ENCODE data around the gene SNED1. TPM values are rescaled to one million over a fixed set of nuclear protein-coding genes. Genes with fewer than 3 reads are reported as not detected.
"Not testable (repeated sequence)": the region's sequence is repeated elsewhere in the genome, so short reads cannot be mapped to it uniquely, and the experiment has no call there.

SNED1 gene
- total and polyA plus RNA-seq, 2 donors = 11.5 to 17.1 TPM

DNA sequence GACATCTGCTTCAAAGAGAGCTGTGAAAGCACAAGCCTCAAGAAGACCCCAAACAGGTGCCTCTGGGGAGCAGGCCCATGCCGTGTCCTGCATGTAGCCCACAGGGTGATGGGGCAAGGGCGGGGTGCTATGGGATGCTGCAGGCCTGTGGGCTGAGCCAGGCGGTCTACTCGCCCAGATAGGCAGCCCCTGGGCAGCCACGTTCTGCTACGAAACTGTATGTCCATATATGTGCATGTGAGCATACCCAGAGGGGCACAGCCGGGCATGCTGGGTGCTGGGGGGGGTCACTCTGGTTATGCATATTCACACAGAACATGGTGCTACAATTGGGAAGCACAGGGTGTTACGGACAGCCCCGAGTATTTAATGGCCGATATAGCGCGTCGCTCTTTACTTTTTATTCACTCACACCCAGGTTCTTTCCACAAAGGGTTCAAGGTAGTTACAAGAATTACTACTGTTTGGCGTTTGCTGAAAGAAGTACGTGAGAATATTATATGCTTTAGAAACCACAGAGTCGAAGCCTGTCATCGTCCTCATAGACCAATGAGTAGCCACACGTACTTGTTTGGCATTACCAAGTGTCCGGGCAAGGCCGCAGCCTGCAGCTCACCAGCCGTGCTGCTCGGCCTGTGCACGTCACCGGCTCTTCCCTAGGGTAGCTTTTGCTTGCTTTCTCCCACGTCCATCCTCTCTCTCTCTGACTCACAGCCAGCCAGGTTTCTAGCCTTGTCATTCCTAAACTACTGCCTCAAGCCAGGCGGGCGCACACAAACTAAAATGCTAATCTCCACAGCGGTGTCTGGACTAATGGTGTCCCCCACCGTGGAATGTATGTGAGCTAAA is 89.2 kb downstream of the SNED1 start:
- H3K27ac ChIP-seq (ENCODE audit: low read depth) = no peak overlapping the region
- no peak overlapping the region for H3K4me3 ChIP-seq (ENCODE audit: low read depth, low read length)
- WGBS = 94% methylated on average over 29 of the region's 29 CpGs
- no peaks in the 10 kb centered on the region for H3K4me1 ChIP-seq (ENCODE audit: insufficient read depth)
- H3K36me3 ChIP-seq (ENCODE audit: insufficient read depth) = no peaks in the 10 kb centered on the region
- DNase-seq (ENCODE audit: extremely low spot score) = no peak

- H3K27ac ChIP-seq (ENCODE audit: low read depth) = no peak overlapping the region
- H3K36me3 ChIP-seq (ENCODE audit: insufficient read depth) = no peaks in the 10 kb centered on the region
- H3K4me3 ChIP-seq (ENCODE audit: low read depth, low read length) = no peak overlapping the region
- H3K4me1 ChIP-seq (ENCODE audit: insufficient read depth) = no peaks in the 10 kb centered on the region
- WGBS = 89% methylated on average over 8 of the region's 8 CpGs
- no peak for DNase-seq (ENCODE audit: extremely low spot score)
Measured at GRCh38 chr2:241088376-241088775, 90.0 kb downstream of the SNED1 start.

- Histone ChIP-seq H3K4me1 (ENCODE audit: insufficient read depth) (no peaks in the 10 kb centered on the region), H3K36me3 (ENCODE audit: insufficient read depth) (no peaks in the 10 kb centered on the region), H3K4me3 (ENCODE audit: low read depth, low read length) (no peak overlapping the region), H3K27ac (ENCODE audit: low read depth) (no peak overlapping the region)
- 81% methylated on average over 20 of the region's 20 CpGs for WGBS
- no peak for DNase-seq (ENCODE audit: extremely low spot score)
Measured at GRCh38 chr2:241088791-241089732, 90.6 kb downstream of the SNED1 start.

GRCh38 chr2:241091201-241091600 is 92.8 kb downstream of the SNED1 start:
- no peaks in the 10 kb centered on the region for H3K36me3 ChIP-seq (ENCODE audit: insufficient read depth)
- WGBS = 80% methylated on average over 10 of the region's 10 CpGs
- no peak for DNase-seq (ENCODE audit: extremely low spot score)

GRCh38 chr2:241091734-241092445 is 93.5 kb downstream of the SNED1 start:
- H3K4me3 ChIP-seq (ENCODE audit: low read depth, low read length) = no peak overlapping the region
- WGBS = 87% methylated on average over 22 of the region's 22 CpGs
- H3K36me3 ChIP-seq (ENCODE audit: insufficient read depth) = peaks cover under 1% of the 10 kb centered on the region

More at GRCh38 chr2:241091201-241091600, 92.8 kb downstream of the SNED1 start:
- Histone ChIP-seq H3K4me1 (ENCODE audit: insufficient read depth) (no peaks in the 10 kb centered on the region), H3K27ac (ENCODE audit: low read depth) (no peak overlapping the region), H3K4me3 (ENCODE audit: low read depth, low read length) (no peak overlapping the region)

DNA sequence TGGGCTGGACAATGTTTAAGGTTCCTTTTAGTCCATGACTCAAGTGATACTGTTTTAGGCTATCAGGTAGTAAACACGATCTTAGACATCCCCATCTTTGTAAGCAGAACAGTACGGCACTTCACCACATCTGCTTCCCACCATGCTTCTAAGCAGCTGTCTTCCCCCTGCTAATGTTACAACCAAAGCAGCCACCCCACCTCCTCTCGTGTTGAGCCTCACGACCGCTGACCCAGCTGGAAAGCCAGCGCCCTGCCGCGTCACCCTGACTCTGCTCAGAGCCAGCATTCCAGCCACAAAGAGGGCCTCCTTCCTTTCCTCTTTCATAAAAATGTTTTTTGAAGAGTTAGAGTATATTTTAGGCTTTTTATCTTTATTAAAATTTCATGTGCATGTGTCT is 94.3 kb downstream of the SNED1 start:
- WGBS = 79% methylated on average over 8 of the region's 8 CpGs
- H3K27ac ChIP-seq (ENCODE audit: low read depth) = no peak overlapping the region
- H3K4me1 ChIP-seq (ENCODE audit: insufficient read depth) = no peaks in the 10 kb centered on the region
- peaks cover 4% of the 10 kb centered on the region for H3K36me3 ChIP-seq (ENCODE audit: insufficient read depth)
- DNase-seq (ENCODE audit: extremely low spot score) = no peak
- no peak overlapping the region for H3K4me3 ChIP-seq (ENCODE audit: low read depth, low read length)

More at GRCh38 chr2:241091734-241092445, 93.5 kb downstream of the SNED1 start:
- no peak for DNase-seq (ENCODE audit: extremely low spot score)
- Histone ChIP-seq H3K27ac (ENCODE audit: low read depth) (no peak overlapping the region), H3K4me1 (ENCODE audit: insufficient read depth) (no peaks in the 10 kb centered on the region)

DNA sequence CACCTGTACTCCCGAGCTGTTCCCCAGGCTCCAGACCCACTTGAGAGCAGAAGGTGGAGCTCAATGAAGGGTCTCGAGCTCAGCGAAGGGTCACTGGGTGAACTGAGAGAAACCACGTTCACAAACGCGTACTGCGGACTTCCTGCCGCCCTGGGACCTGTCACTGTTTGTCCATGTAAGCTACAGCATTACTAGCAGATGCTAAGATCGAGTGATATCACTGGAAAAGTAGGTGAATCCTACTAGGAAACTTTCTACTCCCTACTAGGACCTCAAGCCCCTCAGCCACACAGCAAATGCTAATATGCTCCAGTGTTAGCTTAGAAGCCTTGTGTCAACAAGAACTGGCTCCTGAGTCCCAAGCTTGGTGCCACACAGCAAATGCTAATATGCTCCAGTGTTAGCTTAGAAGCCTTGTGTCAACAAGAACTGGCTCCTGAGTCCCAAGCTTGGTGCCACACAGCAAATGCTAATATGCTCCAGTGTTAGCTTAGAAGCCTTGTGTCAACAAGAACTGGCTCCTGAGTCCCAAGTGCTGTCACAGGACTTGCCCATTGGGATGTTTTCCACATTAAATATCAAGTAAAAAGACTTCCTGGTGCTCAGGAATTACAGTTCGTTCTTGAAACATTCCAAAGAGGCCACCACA is 94.8 kb downstream of the SNED1 start:
- H3K4me3 ChIP-seq (ENCODE audit: low read depth, low read length); H3K27ac ChIP-seq (ENCODE audit: low read depth); H3K36me3 ChIP-seq (ENCODE audit: insufficient read depth); DNase-seq (ENCODE audit: extremely low spot score); H3K4me1 ChIP-seq (ENCODE audit: insufficient read depth): not testable (repeated sequence)
- 82% methylated on average over 10 of the region's 10 CpGs for WGBS

- H3K27ac ChIP-seq (ENCODE audit: low read depth) = no peak overlapping the region
- no peak overlapping the region for H3K4me3 ChIP-seq (ENCODE audit: low read depth, low read length)
- WGBS = 89% methylated on average over 7 of the region's 7 CpGs
- DNase-seq (ENCODE audit: extremely low spot score) = no peak
- H3K4me1 ChIP-seq (ENCODE audit: insufficient read depth) = no peaks in the 10 kb centered on the region
- peaks cover 4% of the 10 kb centered on the region for H3K36me3 ChIP-seq (ENCODE audit: insufficient read depth)
Measured at GRCh38 chr2:241094172-241094571, 95.8 kb downstream of the SNED1 start.

GRCh38 chr2:241094924-241095420 is 96.6 kb downstream of the SNED1 start:
- no peak overlapping the region for H3K4me3 ChIP-seq (ENCODE audit: low read depth, low read length)
- no peak overlapping the region for H3K27ac ChIP-seq (ENCODE audit: low read depth)
- H3K36me3 ChIP-seq (ENCODE audit: insufficient read depth) = peaks cover 4% of the 10 kb centered on the region
- no peaks in the 10 kb centered on the region for H3K4me1 ChIP-seq (ENCODE audit: insufficient read depth)
- 72% methylated on average over 6 of the region's 6 CpGs for WGBS
- DNase-seq (ENCODE audit: extremely low spot score) = no peak

- Histone ChIP-seq H3K4me3 (ENCODE audit: low read depth, low read length) (no peak overlapping the region), H3K4me1 (ENCODE audit: insufficient read depth) (no peaks in the 10 kb centered on the region), H3K36me3 (ENCODE audit: insufficient read depth) (peaks cover 4% of the 10 kb centered on the region), H3K27ac (ENCODE audit: low read depth) (no peak overlapping the region)
- 84% methylated on average over 14 of the region's 14 CpGs for WGBS
- DNase-seq (ENCODE audit: extremely low spot score) = no peak
Measured at GRCh38 chr2:241095594-241096290, 97.3 kb downstream of the SNED1 start.

DNA sequence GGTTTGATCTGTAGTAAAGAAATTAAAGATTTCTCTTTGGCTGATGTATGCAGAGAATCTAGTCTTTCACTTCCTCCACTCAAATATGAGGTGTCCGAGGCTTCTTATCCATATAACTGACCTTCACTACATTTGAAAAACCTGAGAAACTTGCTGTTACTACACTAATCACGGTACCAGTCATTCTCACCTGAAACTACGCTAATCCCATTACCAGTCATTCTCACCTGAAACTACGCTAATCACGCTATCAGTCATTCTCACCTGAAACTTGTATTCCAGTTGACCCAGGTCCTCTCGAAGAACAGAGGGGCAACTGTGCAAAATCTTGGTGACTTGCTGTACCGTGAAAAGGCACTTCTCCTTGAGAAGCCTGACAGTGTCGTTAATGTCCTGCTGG is 98.6 kb downstream of the SNED1 start:
- no peak for DNase-seq (ENCODE audit: extremely low spot score)
- H3K4me3 ChIP-seq (ENCODE audit: low read depth, low read length) = no peak overlapping the region
- 90% methylated on average over 8 of the region's 8 CpGs for WGBS
- peaks cover 4% of the 10 kb centered on the region for H3K36me3 ChIP-seq (ENCODE audit: insufficient read depth)
- no peaks in the 10 kb centered on the region for H3K4me1 ChIP-seq (ENCODE audit: insufficient read depth)
- no peak overlapping the region for H3K27ac ChIP-seq (ENCODE audit: low read depth)

DNA sequence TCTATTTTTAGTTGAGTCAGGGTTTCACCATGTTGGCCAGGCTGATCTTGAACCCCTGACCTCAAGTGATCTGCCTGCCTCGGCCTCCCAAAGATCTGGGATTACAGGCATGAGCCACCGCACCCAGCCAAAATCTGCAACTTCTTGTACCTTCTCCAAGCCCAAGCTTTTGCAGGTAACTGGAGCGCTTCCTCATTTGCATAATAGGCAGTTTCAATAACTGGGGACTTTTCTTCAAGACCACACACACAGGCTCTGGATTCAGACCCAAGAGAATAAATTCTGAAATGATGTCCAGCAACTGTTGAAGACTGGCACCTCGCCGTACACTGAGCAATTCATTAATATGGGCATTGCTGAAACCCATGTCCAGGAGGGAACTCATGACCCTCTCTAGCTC is 100.8 kb downstream of the SNED1 start:
- Histone ChIP-seq H3K27ac (ENCODE audit: low read depth) (no peak overlapping the region), H3K4me3 (ENCODE audit: low read depth, low read length) (no peak overlapping the region), H3K36me3 (ENCODE audit: insufficient read depth) (peaks cover 4% of the 10 kb centered on the region), H3K4me1 (ENCODE audit: insufficient read depth) (no peaks in the 10 kb centered on the region)
- WGBS = 90% methylated on average over 5 of the region's 5 CpGs
- DNase-seq (ENCODE audit: extremely low spot score) = no peak
